Retinal pigment epithelial cell (primary cell): ENCODE results near the gene IFT172.

ENCODE experiments used
- DNase-seq: peaks from one replicate; pipeline ENCODE4 v3.0.0-alpha.2; 2010; ENCODE audit warnings: low read depth
- H3K4me3 ChIP-seq: 2 replicates; pipeline ENCODE4 v1.5.1; 2011; ENCODE audit warnings: mild to moderate bottlenecking, low read length, control low read depth, moderate library complexity
- CTCF ChIP-seq: conservative IDR thresholded peaks from 2 replicates; pipeline ENCODE4 v1.5.1; 2011; ENCODE audit warnings: low read depth, low read length, control low read depth, inconsistent platforms

The IFT172 gene

GRCh38 chr2:27494284-27494943 is 4.9 kb upstream of the IFT172 start:
- DNase-seq = no peak
- peak overlapping the region; percentile 68 for H3K4me3 ChIP-seq
- TF ChIP-seq CTCF = peak; percentile 4

GRCh38 chr2:27493948-27494283 is 4.4 kb upstream of the IFT172 start:
- H3K4me3 ChIP-seq = no peak overlapping the region
- no peak for TF ChIP-seq CTCF
- DNase-seq = no peak

GRCh38 chr2:27492557-27492956 is 3.0 kb upstream of the IFT172 start:
- no peak overlapping the region for H3K4me3 ChIP-seq
- DNase-seq = no peak
- no peak for TF ChIP-seq CTCF

GRCh38 chr2:27489118-27489497 is 435 bp downstream of the IFT172 start:
- TF ChIP-seq CTCF = peak; percentile 21
- peak overlapping the region; percentile 67 for H3K4me3 ChIP-seq
- peak; percentile 16 for DNase-seq

- H3K4me3 ChIP-seq = no peak overlapping the region
- no peak for TF ChIP-seq CTCF
- no peak for DNase-seq
Observed at GRCh38 chr2:27485496-27485895, 4.0 kb downstream of the IFT172 start.

GRCh38 chr2:27471961-27472360 is 17.6 kb downstream of the IFT172 start:
- TF ChIP-seq CTCF = no peak
- DNase-seq = no peak
- H3K4me3 ChIP-seq = no peak overlapping the region

GRCh38 chr2:27464443-27464842 is 25.1 kb downstream of the IFT172 start:
- no peak overlapping the region for H3K4me3 ChIP-seq
- TF ChIP-seq CTCF = no peak
- DNase-seq = no peak
